Measurements from ENCODE around the gene PDIA5. TPM values are rescaled to one million over a fixed set of nuclear protein-coding genes. Genes with fewer than 3 reads are reported as not detected.
A peak's percentile ranks its signal among the peaks of the same experiment; 100 is the strongest.
"Not testable (repeated sequence)": the region's sequence is repeated elsewhere in the genome, so short reads cannot be mapped to it uniquely, and the experiment has no call there.

PDIA5 gene
- total RNA-seq, 1 donor from 2014 or later = 40.4 TPM

DNA sequence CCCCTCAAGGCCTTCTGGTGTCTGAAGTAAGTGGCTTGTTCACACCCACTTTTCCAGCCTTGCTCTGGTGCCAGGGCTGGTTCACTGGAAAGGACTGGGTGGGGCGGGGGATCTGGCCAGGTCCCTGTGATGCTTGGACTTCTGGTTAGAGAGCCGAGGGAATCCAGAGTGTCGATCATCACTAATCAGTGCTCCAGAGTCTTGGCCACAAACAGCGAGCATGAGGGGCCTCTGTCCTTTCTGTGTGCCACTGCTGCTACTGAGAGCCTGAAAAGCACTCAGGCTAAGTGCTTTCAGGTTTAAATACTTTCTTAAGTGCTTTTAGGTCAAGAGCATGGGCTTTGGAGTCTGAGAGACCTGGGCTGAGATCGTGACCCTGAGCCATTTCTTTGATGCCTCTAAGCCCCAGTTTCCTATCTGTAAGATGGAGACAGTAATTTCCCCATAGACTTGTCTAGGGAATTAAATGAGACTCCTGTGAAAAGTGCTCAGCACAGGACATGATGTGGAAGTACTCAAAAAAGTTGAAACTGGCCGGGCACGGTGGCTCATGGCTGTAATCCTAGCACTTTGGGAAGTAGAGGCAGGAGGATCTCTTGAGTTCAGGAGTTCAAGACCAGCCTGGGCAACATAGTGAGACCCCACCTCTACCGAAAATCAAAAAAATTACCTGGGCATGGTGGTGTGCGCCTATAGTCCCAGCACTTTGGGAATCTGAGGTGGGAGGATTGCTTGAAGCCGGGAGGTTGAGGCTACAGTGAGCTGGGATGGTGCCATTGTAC is 81.1 kb downstream of the PDIA5 start:
- no peak for DNase-seq (ENCODE audit: low spot score)

DNA sequence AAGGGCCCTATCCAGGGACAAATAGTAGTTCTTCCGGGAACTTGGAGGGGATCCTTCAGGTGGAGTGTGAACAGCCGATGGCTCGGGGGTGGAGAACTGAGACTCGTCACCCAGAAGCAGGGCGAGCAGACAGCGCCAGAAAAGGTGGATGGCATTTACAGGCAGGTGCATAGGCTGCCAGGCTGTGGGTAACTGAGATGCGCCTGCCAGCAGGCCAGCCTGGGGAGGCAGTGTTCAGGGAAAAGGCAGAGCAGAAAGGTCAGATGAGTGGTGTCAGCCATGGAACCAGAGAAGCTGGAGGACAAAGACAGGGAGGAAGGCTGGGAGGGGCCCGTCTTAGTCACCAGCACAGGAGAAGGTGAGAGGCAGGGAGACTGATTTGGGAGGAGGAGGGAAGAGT is 81.9 kb downstream of the PDIA5 start:
- no peak for DNase-seq (ENCODE audit: low spot score)

DNA sequence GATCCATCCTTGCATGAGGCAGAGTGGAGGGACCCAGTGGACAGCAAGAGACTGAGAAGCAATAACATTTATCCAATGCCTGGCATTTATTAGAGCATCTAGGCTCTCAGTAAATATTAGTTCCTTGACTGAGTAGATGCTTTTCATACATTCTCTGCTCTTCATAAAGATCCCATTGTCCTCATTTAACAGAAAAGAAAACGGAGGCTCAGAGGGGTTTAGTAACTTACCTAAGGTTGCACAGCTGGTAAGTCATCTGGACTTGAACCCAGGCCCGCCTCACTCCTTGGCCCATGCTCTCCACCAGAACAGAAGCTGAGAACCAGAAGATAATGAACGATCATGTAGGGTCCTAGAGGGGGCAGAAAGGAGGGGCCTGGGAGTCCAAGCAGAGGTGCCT is 82.7 kb downstream of the PDIA5 start:
- DNase-seq (ENCODE audit: low spot score) = no peak

GRCh38 chr3:123150449-123151215 is 83.8 kb downstream of the PDIA5 start:
- DNase-seq (ENCODE audit: low spot score) = no peak

DNA sequence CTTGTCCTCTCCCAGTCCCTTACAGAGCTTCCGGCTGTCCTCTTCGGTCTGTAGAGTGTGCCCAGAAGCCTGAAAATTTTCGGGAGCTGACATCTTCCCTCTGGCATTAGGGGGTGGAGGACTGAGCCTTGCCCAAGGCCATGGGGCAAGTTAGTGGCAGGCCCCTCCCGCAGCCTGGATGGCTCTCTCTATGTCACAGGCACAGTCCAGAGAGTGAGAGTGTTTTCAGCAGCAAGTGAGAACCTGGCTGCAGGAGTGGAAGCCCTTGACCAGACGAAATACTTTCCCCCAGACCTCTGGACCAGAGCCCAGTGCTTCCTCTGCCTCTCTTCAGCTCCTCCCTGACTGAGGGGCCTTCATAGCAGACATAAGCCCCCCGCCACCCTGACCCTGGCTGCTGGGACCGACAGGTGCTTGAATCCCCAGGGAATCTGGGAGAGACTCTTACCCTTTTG is 84.5 kb downstream of the PDIA5 start:
- DNase-seq (ENCODE audit: low spot score) = no peak

DNA sequence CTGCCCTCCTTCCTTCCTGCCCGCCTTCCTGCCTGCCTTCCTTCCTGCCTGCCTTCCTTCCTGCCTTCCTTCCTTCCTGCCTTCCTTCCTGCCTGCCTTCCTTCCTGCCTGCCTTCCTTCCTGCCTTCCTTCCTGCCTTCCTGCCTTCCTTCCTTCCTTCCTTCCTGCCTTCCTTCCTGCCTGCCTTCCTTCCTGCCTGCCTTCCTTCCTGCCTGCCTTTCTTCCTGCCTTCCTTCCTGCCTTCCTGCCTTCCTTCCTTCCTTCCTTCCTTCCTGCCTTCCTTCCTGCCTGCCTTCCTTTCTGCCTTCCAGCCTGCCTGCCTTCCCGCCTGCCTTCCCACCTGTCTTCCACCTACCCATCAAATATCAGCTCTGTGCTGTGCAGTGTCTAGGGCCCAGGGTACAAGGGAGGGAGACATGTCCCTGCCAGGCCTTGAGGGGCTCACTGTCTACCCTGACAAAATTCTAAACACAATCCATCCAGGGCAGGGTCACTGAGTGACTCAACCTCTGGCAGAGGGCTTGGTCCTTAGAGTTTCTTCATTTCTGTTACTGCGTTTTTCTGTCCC is 85.1 kb downstream of the PDIA5 start:
- DNase-seq (ENCODE audit: low spot score) = not testable (repeated sequence)

- DNase-seq (ENCODE audit: low spot score) = peak; percentile 25
Measured at GRCh38 chr3:123152687-123153086, 85.9 kb downstream of the PDIA5 start.

GRCh38 chr3:123153125-123154019 is 86.5 kb downstream of the PDIA5 start:
- no peak for DNase-seq (ENCODE audit: low spot score)

DNA sequence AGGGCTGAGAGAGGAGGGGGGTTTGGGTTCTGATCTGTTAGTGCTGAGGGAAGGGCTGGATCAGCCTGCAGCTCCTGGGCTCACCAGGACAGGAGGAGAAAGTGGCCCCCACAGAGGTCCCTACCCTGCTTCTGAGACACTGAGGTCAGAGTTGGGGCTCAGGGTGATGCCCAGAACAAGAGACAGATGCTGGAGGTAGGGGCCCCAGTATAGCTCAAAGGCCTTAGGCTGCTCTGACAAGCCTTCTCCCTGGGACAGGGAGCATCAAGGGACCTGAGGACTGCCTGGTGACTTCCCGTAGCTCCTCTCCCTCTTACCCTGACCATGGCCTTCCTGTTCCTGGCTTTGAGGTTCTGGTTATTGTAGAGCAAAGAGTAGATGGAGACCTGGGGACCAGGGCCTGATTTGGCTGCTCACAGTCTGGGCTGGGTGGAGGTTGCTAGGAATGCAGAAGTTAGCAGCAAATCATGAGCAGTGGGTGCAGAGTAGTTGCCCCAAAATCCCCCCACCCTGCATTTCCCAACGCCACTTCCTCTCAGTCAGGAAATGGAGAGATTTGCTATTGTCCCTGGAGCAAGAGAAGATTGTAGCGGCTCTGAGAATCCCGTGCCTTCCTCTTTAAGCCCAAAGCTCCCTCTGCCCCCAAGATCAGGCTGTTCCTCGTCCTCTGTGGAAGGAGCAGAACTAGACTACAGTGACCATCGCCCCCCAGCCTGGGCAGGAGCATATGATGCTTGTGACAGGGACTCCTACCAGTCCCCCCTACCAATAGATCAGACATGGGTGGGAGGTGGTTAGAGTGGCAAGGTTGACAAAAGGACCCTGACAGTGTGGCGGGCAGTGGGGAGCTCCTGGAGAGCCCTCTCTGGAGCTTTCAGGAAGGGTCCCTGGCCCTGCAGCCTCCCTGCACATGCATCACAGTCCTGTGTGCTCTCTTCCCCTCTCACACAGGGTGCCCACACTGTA is 87.5 kb downstream of the PDIA5 start:
- DNase-seq (ENCODE audit: low spot score) = no peak

DNA sequence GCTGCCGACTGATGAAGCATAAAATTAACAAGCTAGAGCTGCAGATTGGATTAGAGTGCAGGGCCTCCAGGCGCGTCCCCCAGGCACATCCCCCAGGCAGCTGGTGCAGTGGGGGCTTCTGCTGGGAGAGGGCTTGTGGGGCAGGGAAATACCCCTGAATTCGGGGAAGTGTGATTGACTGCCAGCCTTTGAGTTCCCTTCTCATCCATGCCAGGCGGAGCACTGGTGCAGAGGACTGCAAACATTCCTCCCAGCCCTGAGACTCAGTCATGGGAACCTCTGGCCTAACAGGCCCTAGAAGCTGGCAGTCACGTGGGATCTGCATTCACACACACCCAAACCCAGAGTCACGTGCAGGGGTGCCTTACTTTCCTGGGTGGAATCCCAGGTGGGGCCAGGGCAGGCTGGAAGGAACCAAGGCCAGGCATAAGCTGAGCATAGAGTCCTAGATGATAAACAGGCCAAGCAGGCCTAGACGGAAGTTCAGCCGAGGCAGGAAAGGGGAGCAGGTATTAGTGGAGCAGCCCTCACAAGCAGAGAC is 88.7 kb downstream of the PDIA5 start:
- DNase-seq (ENCODE audit: low spot score) = no peak

DNA sequence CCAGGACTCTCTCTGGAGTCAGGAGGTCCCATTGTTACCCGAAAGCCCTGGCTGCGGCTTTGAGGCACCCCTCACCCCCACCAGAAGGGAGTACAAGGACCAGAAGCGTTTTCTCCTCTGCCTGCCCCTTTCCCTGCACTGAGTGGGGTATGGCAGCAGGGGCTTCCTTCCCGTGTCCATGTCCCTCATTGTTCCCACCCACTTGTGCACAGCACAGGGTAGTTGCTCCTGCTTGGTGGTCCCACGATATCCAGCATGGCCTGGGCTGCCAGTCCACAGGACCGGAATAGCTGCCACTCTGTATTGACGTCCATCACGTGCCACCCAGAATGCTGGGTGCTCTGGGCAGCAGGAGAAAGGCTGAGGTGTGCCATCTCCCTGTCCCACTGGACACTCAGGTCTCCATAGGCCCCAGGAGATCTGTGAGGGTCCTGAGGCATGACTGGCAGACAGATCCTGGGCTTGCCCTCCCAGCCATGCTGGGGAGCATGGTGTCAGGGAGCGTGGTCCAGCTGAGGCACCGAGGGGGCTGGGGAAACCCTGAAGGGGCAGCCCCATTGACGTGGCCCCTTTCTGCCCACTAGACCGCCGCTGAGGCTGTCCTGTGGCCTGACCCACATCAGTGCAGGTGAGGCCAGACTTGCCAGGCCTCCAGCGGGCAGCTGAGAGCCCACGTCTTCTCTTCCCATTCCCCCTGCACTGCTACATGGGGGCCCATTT is 89.6 kb downstream of the PDIA5 start:
- DNase-seq (ENCODE audit: low spot score) = no peak

DNA sequence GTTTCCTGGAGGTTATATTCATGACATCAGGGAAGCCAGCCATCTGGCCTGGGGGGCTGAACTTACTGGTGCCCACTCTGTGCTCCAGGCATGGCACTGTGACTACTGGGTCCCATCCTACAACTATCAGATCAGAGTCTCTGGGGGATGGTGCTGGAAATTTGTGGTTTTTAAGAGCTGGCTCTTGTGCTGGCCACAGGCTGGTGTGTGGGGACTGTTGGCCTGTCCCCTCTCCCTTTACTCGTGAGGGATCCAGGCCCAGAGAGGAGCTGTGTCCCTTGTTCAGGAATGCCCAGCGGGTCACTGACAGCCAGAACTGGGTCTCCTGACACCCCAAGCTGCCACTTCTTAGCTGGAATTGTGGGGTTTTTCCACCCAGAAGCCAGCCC is 90.4 kb downstream of the PDIA5 start:
- DNase-seq (ENCODE audit: low spot score) = no peak

DNA sequence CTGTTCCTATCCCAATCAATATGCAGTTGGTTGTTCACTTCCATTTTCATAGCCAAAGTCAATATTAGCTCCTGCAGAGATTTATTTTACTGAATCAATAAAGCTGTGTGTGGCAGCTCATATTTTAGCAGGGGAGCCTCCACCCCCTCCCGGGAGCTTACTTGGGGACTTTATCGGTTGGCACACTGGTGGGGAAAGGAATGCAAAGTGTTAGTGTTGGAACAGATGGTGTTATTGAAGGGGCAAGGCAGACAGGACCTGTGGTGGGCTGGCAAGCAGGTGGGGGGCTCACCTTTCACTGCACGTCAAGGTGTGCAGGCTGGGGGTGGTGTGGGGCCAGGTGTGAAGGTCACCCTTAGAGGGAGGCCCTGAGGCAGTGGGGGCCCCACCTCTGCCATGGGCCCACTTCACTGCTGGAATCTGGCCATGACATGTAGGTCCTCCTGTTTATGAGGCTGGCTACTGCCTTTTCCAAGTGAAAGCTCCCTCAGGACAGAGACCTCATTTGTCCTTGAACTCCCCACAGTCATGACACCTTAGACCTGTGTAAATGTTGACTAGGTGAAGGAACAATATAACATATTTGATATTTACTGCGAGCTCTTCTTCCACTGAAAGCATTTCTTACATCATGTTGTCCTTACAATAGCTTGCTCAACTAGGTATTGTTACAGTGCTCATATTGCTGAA is 90.9 kb downstream of the PDIA5 start:
- DNase-seq (ENCODE audit: low spot score) = no peak

DNA sequence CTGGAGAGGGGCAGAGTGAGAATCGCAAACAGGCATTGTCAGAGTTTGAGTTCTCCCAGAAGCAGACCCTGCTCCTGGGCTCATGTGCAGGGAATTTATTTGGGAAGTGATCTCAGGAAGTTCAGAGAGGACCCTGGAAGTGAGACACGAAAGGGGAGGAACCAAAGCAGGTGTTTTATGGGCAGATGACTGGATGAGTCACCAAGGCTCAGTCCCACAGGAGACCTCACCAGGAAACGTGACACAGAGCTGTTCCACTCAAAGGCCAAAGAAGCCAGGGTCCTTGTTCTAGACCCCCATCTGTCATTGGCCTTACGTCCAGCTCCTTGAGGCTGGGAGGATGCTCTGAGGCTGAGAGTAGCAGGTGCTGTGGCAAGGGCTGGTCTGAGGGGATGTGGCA is 91.5 kb downstream of the PDIA5 start:
- no peak for DNase-seq (ENCODE audit: low spot score)

- no peak for DNase-seq (ENCODE audit: low spot score)
Measured at GRCh38 chr3:123158899-123159390, 92.1 kb downstream of the PDIA5 start.

DNA sequence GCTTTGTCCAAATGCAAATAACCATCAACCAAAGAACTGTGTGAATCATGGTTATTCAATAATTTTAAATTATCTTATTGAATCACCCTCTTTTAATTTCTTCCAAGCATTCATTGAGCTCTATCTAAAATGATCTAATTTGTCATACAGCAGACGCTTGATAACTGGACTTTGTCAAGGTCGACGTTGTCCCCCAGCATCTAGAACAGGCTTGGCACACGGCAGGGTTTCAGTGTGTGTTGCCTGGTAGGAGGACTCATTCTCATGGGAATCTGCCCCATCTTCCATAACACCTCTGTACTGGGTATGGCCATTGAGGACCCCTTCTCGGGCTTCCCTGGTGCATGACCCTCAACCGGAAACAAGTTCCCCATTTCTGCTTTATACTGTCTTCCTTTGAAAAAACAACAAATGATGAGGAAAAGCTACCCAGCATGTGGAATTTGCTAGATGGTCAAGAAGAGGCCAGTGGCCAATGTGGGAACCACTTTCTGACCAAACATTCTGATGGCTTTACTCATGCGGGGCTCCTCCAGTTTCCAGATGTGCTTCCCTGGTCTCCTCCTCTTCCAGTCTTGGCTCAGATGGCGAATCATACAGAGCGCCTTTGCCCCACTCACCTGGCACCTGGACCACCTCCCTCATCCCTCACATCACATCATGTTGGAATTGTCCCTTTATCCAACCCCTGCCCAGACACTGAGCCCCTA is 93.3 kb downstream of the PDIA5 start:
- no peak for DNase-seq (ENCODE audit: low spot score)

DNA sequence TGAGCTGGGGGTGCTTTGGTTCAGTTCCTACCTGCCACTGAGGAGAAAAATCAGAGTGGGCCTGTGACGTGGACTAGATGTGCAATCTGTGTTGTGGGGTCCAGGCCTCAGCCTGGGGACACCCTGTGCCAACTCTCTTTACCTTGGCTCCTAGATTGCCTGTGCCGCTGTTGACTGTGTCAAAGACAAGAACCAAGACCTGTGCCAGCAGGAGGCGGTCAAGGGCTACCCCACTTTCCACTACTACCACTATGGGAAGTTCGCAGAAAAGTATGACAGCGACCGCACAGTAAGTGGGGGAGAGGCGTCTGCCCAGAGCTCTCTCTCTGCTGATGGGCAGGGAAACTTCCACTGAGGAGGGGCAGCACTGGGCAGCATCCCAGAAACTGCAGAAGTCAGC is 94.3 kb downstream of the PDIA5 start:
- DNase-seq (ENCODE audit: low spot score) = no peak

- no peak for DNase-seq (ENCODE audit: low spot score)
Measured at GRCh38 chr3:123163141-123163540, 96.3 kb downstream of the PDIA5 start.
